HEK293 (cell line): ENCODE measurements around the gene TMEM187.

Experiments used
- CTCF ChIA-PET: fragments of 350-600 bp; formaldehyde crosslinking; extraction: SDS; loops from one replicate; lab custom pipeline; 2021; ENCODE audit warnings: antibody characterized with exemption; lab: Yijun Ruan, JAX
- POLR2A ChIA-PET: fragments of 300-600 bp; formaldehyde crosslinking; extraction: SDS; loops from one replicate; lab custom pipeline; 2020; ENCODE audit warnings: antibody characterized with exemption, inconsistent platforms; lab: Yijun Ruan, JAX
- H3K27ac ChIP-seq: fragments of 200-500 bp; sonication (Bioruptor generic); 2 replicates; pipeline ENCODE4 v1.5.1; 2014; ENCODE audit warnings: low read depth, low read length, control low read depth, inconsistent platforms; ENCODE audit errors: extremely low read depth
- H3K36me3 ChIP-seq, 2 experiments: fragments of 200-500 bp in 1 of 2; sonication (Bioruptor generic) in 1 of 2; 1 replicate in 1 of 2; 2 replicates in 1 of 2; pipeline ENCODE4 v1.5.1; 2014 to 2017; ENCODE audit warnings: inconsistent platforms in 2 of 2, low read length in 2 of 2; ENCODE audit not compliant: control insufficient read depth in 2 of 2, insufficient read depth in 1 of 2
- H3K4me1 ChIP-seq: fragments of 200-500 bp; sonication (Bioruptor generic); 2 replicates; pipeline ENCODE4 v1.5.1; 2014; ENCODE audit warnings: mild to moderate bottlenecking, low read length, inconsistent platforms; ENCODE audit not compliant: control insufficient read depth, insufficient read depth
- H3K4me3 ChIP-seq: 2 replicates; pipeline ENCODE4 v1.5.1; 2011; ENCODE audit warnings: low read depth, mild to moderate bottlenecking, control low read depth, low read length, moderate library complexity
- H3K9me3 ChIP-seq: fragments of 200-500 bp; sonication (Bioruptor generic); 2 replicates; pipeline ENCODE4 v1.5.1; 2014; ENCODE audit warnings: low read depth, low read length, inconsistent platforms; ENCODE audit not compliant: control insufficient read depth, insufficient read depth
- OSR2 ChIP-seq: fragments of 450-650 bp; formaldehyde crosslinking; IDR thresholded peaks from 2 replicates; pipeline ENCODE4 v1.5.1; 2016; ENCODE audit warnings: missing biosample characterization, missing genetic modification characterization
- SP3 ChIP-seq: fragments of 450-650 bp; formaldehyde crosslinking; IDR thresholded peaks from 2 replicates; pipeline ENCODE4 v1.5.1; 2016; ENCODE audit warnings: missing biosample characterization, missing genetic modification characterization
- YY2 ChIP-seq: fragments of 450-650 bp; formaldehyde crosslinking; IDR thresholded peaks from 2 replicates; pipeline ENCODE4 v1.5.1; 2016; ENCODE audit warnings: missing biosample characterization, missing genetic modification characterization
- ZBTB17 ChIP-seq: fragments of 450-650 bp; formaldehyde crosslinking; IDR thresholded peaks from 2 replicates; pipeline ENCODE4 v1.5.1; 2016; ENCODE audit warnings: missing biosample characterization, missing genetic modification characterization
- ZNF19 ChIP-seq: fragments of 450-650 bp; formaldehyde crosslinking; IDR thresholded peaks from 2 replicates; pipeline ENCODE4; 2016; ENCODE audit warnings: missing biosample characterization, missing genetic modification characterization, low read depth
- ZNF23 ChIP-seq: fragments of 450-650 bp; formaldehyde crosslinking; IDR thresholded peaks from 2 replicates; pipeline ENCODE4 v1.5.1; 2016; ENCODE audit warnings: missing biosample characterization, missing genetic modification characterization, borderline replicate concordance
- ZNF311 ChIP-seq: fragments of 450-650 bp; formaldehyde crosslinking; IDR thresholded peaks from 2 replicates; pipeline ENCODE4 v1.5.1; 2017; ENCODE audit warnings: missing biosample characterization, missing genetic modification characterization, borderline replicate concordance
- ZNF341 ChIP-seq: fragments of 450-650 bp; formaldehyde crosslinking; IDR thresholded peaks from 2 replicates; pipeline ENCODE4; 2016; ENCODE audit warnings: low read depth, missing biosample characterization, missing genetic modification characterization
- ZNF350 ChIP-seq: fragments of 450-650 bp; formaldehyde crosslinking; IDR thresholded peaks from 2 replicates; pipeline ENCODE4 v1.5.0; 2017; ENCODE audit warnings: missing biosample characterization, mild to moderate bottlenecking, missing genetic modification characterization
- ZNF37A ChIP-seq: fragments of 450-650 bp; IDR thresholded peaks from 2 replicates; pipeline ENCODE4 v1.5.1; 2018; ENCODE audit warnings: missing biosample characterization, missing genetic modification characterization
- ZNF510 ChIP-seq: fragments of 450-650 bp; formaldehyde crosslinking; IDR thresholded peaks from 2 replicates; pipeline ENCODE4 v1.5.1; 2018; ENCODE audit warnings: mild to moderate bottlenecking, missing genetic modification characterization, missing biosample characterization; ENCODE audit not compliant: insufficient replicate concordance
- ZNF555 ChIP-seq: fragments of 450-650 bp; formaldehyde crosslinking; conservative IDR thresholded peaks from 2 replicates; pipeline ENCODE4 v1.5.1; 2017; ENCODE audit warnings: missing biosample characterization, mild to moderate bottlenecking, missing genetic modification characterization, inconsistent platforms
- ZNF560 ChIP-seq: fragments of 450-650 bp; formaldehyde crosslinking; IDR thresholded peaks from 2 replicates; pipeline ENCODE4 v1.5.1; 2017; ENCODE audit warnings: missing biosample characterization, missing genetic modification characterization, borderline replicate concordance
- ZNF660 ChIP-seq: fragments of 450-650 bp; IDR thresholded peaks from 2 replicates; pipeline ENCODE4 v1.5.1; 2018; ENCODE audit warnings: missing biosample characterization, mild to moderate bottlenecking, missing genetic modification characterization
- TF ChIP-seq, protein P1 (sequence below): fragments of 450-650 bp; formaldehyde crosslinking; IDR thresholded peaks from 2 replicates; pipeline ENCODE4 v1.5.1; 2016; ENCODE audit warnings: missing biosample characterization, missing genetic modification characterization
- TF ChIP-seq, protein P2 (sequence below): fragments of 450-650 bp; formaldehyde crosslinking; IDR thresholded peaks from 2 replicates; pipeline ENCODE4 v1.5.1; 2016; ENCODE audit warnings: missing biosample characterization, missing genetic modification characterization
- TF ChIP-seq, protein P3 (sequence below): fragments of 450-650 bp; formaldehyde crosslinking; IDR thresholded peaks from 2 replicates; pipeline ENCODE4 v1.5.1; 2017; ENCODE audit warnings: missing biosample characterization, missing genetic modification characterization
- TF ChIP-seq, protein P4 (sequence below): fragments of 450-650 bp; formaldehyde crosslinking; IDR thresholded peaks from 2 replicates; pipeline ENCODE4 v1.5.1; 2016; ENCODE audit warnings: missing biosample characterization, missing genetic modification characterization
- TF ChIP-seq, protein P5 (sequence below): fragments of 450-650 bp; formaldehyde crosslinking; IDR thresholded peaks from 2 replicates; pipeline ENCODE4 v1.5.1; 2016; ENCODE audit warnings: missing biosample characterization, missing genetic modification characterization, borderline replicate concordance

Gene TMEM187

DNA sequence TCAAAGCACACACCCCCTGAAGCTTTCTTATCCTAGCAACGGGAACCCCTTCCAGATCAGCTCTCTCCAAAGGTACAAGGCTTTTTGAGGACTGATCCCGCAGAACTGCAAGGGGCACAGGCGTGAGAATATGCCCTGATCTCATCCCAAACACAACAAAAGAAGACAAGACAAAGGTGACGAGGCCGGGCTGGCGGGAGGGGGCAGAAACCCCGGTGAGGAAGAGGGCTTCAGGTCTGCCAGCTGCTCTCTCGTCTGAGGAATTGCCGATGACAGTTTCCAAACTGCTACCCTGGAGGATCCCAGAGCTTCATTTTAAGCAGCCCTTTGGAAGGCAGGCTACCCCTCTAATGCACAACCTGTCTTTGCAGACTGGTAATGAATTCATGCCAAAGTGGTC, 4.3 kb upstream of the TMEM187 start:
- ChIA-PET POLR2A (interaction anchor here (1.1 kb wide), 1 partner anchor 21 kb away, joined by 4 read pairs; no protein-coding TSS in a partner anchor), CTCF (interaction anchor here (0.6 to 7.0 kb wide), 6 partner anchors 15 to 338 kb away, joined by 3 to 65 read pairs (median 4); no protein-coding TSS in a partner anchor)
- H3K27ac ChIP-seq, result no peak overlapping the region; the same call in 1 of the 2 replicates
- TF ChIP-seq ZNF311 (tag by site-specific recombination) (no peak), YY2 (no peak), ZNF23 (tag by site-specific recombination) (no peak), ZBTB17 (tag by site-specific recombination) (no peak), ZNF660 (tag by site-specific recombination) (no peak), ZNF37A (tag by site-specific recombination) (no peak), ZNF510 (tag by site-specific recombination) (no peak), ZNF341 (tag by site-specific recombination) (no peak), ZNF560 (tag by site-specific recombination) (no peak)
- TF ChIP-seq, protein P1, sequence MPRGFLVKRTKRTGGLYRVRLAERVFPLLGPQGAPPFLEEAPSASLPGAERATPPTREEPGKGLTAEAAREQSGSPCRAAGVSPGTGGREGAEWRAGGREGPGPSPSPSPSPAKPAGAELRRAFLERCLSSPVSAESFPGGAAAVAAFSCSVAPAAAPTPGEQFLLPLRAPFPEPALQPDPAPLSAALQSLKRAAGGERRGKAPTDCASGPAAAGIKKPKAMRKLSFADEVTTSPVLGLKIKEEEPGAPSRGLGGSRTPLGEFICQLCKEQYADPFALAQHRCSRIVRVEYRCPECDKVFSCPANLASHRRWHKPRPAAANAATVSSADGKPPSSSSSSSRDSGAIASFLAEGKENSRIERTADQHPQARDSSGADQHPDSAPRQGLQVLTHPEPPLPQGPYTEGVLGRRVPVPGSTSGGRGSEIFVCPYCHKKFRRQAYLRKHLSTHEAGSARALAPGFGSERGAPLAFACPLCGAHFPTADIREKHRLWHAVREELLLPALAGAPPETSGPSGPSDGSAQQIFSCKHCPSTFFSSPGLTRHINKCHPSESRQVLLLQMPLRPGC (tag by site-specific recombination), result no peak
- TF ChIP-seq, protein P2, sequence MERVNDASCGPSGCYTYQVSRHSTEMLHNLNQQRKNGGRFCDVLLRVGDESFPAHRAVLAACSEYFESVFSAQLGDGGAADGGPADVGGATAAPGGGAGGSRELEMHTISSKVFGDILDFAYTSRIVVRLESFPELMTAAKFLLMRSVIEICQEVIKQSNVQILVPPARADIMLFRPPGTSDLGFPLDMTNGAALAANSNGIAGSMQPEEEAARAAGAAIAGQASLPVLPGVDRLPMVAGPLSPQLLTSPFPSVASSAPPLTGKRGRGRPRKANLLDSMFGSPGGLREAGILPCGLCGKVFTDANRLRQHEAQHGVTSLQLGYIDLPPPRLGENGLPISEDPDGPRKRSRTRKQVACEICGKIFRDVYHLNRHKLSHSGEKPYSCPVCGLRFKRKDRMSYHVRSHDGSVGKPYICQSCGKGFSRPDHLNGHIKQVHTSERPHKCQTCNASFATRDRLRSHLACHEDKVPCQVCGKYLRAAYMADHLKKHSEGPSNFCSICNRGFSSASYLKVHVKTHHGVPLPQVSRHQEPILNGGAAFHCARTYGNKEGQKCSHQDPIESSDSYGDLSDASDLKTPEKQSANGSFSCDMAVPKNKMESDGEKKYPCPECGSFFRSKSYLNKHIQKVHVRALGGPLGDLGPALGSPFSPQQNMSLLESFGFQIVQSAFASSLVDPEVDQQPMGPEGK, result no peak
- TF ChIP-seq, protein P3, sequence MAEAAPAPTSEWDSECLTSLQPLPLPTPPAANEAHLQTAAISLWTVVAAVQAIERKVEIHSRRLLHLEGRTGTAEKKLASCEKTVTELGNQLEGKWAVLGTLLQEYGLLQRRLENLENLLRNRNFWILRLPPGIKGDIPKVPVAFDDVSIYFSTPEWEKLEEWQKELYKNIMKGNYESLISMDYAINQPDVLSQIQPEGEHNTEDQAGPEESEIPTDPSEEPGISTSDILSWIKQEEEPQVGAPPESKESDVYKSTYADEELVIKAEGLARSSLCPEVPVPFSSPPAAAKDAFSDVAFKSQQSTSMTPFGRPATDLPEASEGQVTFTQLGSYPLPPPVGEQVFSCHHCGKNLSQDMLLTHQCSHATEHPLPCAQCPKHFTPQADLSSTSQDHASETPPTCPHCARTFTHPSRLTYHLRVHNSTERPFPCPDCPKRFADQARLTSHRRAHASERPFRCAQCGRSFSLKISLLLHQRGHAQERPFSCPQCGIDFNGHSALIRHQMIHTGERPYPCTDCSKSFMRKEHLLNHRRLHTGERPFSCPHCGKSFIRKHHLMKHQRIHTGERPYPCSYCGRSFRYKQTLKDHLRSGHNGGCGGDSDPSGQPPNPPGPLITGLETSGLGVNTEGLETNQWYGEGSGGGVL (tag by site-specific recombination), result no peak
- TF ChIP-seq, protein P4, sequence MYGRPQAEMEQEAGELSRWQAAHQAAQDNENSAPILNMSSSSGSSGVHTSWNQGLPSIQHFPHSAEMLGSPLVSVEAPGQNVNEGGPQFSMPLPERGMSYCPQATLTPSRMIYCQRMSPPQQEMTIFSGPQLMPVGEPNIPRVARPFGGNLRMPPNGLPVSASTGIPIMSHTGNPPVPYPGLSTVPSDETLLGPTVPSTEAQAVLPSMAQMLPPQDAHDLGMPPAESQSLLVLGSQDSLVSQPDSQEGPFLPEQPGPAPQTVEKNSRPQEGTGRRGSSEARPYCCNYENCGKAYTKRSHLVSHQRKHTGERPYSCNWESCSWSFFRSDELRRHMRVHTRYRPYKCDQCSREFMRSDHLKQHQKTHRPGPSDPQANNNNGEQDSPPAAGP, result no peak
- H3K9me3 ChIP-seq, result no peaks in the 10 kb centered on the region
- H3K36me3 ChIP-seq, result peaks cover 5 to 50% of the 10 kb centered on the region in 2 experiments; a peak in 2 of 3 replicates
- H3K4me3 ChIP-seq, result no peak overlapping the region
- peaks cover 6% of the 10 kb centered on the region for H3K4me1 ChIP-seq

DNA sequence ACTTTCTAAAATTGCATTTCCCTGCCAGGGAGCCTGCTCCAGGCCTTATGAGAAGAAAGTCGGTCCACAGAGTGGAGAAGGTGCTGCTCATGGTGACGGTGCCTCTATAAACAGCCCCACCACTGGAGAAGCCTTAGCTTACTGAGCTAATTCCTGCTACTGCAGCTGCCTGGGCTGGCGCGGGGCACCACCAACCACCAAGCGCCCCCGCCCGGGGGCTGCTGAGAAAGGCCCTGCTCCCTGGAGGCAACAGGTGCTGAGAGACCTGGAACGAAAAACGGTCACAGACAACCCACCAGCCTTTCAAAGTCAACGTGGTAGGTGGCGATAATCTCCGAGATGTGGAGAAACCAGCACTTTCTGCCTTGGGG, 3.8 kb upstream of the TMEM187 start:
- peaks cover 0 to 45% of the 10 kb centered on the region in 2 experiments; a peak in 1 of 3 replicates for H3K36me3 ChIP-seq
- POLR2A ChIA-PET, result interaction anchor here (0.9 to 4.6 kb wide), 3 partner anchors 39 to 44 kb away, joined by 3 to 67 read pairs (median 21); no protein-coding TSS in a partner anchor
- peaks cover 10% of the 10 kb centered on the region for H3K4me1 ChIP-seq
- H3K4me3 ChIP-seq, result peak overlapping the region; percentile 95
- CTCF ChIA-PET, result interaction anchor here (1.1 to 7.0 kb wide), 6 partner anchors 15 to 45 kb away, joined by 3 to 65 read pairs (median 8); no protein-coding TSS in a partner anchor
- no peaks in the 10 kb centered on the region for H3K9me3 ChIP-seq
- H3K27ac ChIP-seq, result peak overlapping the region; percentile 77; the same call in 1 of the 2 replicates
- TF ChIP-seq SP3 (tag by site-specific recombination), result no peak
- TF ChIP-seq YY2, result no peak
- peak; percentile 88 for TF ChIP-seq OSR2 (tag by site-specific recombination)
- no peak for TF ChIP-seq ZNF555 (tag by site-specific recombination)
- TF ChIP-seq, protein P2, result 0 out of 2 replicates have a peak, but pooled peaks have one; percentile 21
- no peak for TF ChIP-seq ZNF350 (tag by site-specific recombination)
- TF ChIP-seq ZNF19 (tag by site-specific recombination), result no peak
- TF ChIP-seq, protein P5, sequence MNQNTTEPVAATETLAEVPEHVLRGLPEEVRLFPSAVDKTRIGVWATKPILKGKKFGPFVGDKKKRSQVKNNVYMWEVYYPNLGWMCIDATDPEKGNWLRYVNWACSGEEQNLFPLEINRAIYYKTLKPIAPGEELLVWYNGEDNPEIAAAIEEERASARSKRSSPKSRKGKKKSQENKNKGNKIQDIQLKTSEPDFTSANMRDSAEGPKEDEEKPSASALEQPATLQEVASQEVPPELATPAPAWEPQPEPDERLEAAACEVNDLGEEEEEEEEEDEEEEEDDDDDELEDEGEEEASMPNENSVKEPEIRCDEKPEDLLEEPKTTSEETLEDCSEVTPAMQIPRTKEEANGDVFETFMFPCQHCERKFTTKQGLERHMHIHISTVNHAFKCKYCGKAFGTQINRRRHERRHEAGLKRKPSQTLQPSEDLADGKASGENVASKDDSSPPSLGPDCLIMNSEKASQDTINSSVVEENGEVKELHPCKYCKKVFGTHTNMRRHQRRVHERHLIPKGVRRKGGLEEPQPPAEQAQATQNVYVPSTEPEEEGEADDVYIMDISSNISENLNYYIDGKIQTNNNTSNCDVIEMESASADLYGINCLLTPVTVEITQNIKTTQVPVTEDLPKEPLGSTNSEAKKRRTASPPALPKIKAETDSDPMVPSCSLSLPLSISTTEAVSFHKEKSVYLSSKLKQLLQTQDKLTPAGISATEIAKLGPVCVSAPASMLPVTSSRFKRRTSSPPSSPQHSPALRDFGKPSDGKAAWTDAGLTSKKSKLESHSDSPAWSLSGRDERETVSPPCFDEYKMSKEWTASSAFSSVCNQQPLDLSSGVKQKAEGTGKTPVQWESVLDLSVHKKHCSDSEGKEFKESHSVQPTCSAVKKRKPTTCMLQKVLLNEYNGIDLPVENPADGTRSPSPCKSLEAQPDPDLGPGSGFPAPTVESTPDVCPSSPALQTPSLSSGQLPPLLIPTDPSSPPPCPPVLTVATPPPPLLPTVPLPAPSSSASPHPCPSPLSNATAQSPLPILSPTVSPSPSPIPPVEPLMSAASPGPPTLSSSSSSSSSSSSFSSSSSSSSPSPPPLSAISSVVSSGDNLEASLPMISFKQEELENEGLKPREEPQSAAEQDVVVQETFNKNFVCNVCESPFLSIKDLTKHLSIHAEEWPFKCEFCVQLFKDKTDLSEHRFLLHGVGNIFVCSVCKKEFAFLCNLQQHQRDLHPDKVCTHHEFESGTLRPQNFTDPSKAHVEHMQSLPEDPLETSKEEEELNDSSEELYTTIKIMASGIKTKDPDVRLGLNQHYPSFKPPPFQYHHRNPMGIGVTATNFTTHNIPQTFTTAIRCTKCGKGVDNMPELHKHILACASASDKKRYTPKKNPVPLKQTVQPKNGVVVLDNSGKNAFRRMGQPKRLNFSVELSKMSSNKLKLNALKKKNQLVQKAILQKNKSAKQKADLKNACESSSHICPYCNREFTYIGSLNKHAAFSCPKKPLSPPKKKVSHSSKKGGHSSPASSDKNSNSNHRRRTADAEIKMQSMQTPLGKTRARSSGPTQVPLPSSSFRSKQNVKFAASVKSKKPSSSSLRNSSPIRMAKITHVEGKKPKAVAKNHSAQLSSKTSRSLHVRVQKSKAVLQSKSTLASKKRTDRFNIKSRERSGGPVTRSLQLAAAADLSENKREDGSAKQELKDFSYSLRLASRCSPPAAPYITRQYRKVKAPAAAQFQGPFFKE (tag by site-specific recombination), result no peak
